ENCODE data around the gene KIF26B. TPM values are rescaled to one million over a fixed set of nuclear protein-coding genes. Genes with fewer than 3 reads are reported as not detected.

The KIF26B gene
- total RNA-seq, 4 donors from 2014 or later: 0.20 to 0.79 (median 0.41) TPM; not detected in 1

GRCh38 chr1:245264226-245264625 lies 109.4 kb downstream of the KIF26B start:
- Histone ChIP-seq H3K4me3 (no peak overlapping the region), H3K36me3 (no peaks in the 10 kb centered on the region), H3K27me3 (peaks cover 62% of the 10 kb centered on the region), H3K27ac (no peak overlapping the region), H3K4me1 (no peaks in the 10 kb centered on the region), H3K9me3 (no peaks in the 10 kb centered on the region)
- TF ChIP-seq CTCF (IDR thresholded peaks at IDR 0.05): no peak
- TF ChIP-seq POLR2AphosphoS5 (IDR thresholded peaks at IDR 0.05): no peak
- TF ChIP-seq EP300 (IDR thresholded peaks at IDR 0.05; ENCODE audit: low read depth): no peak
- TF ChIP-seq POLR2A (IDR thresholded peaks at IDR 0.05): no peak
- in situ Hi-C loops (cut with MboI; ENCODE audit: low pct_ligation_motif_present in 1 of 4, low pct_unique_long_range_greater_than_20kb in 1 of 4, low sequenced_read_pairs in 3 of 4) (no loop called here), intact Hi-C loops (cut with DNase I; ENCODE audit: low total_unique reads) (no loop called here)
- no peak for DNase-seq
- 69 to 78% methylated on average over 4 of the region's 4 CpGs for WGBS, 2 donors (ENCODE audit: low coverage in 1 of 2)

- DNase-seq: no peak
- no peaks in the 10 kb centered on the region for H3K4me1 ChIP-seq
- H3K27ac ChIP-seq: no peak overlapping the region
- H3K27me3 ChIP-seq: peaks cover 56% of the 10 kb centered on the region
- no peaks in the 10 kb centered on the region for H3K36me3 ChIP-seq
- in situ Hi-C loops (cut with MboI; ENCODE audit: low pct_ligation_motif_present in 1 of 4, low pct_unique_long_range_greater_than_20kb in 1 of 4, low sequenced_read_pairs in 3 of 4) (no loop called here), intact Hi-C loops (cut with DNase I; ENCODE audit: low total_unique reads) (no loop called here)
- no peak overlapping the region for H3K4me3 ChIP-seq
- H3K9me3 ChIP-seq: peaks cover 4 to 7% of the 10 kb centered on the region in 2 donors
- no peak for TF ChIP-seq EP300 (IDR thresholded peaks at IDR 0.05; ENCODE audit: low read depth)
- no peak for TF ChIP-seq CTCF (IDR thresholded peaks at IDR 0.05)
- no peak for TF ChIP-seq POLR2AphosphoS5 (IDR thresholded peaks at IDR 0.05)
- TF ChIP-seq POLR2A (IDR thresholded peaks at IDR 0.05): no peak
These were observed 111.3 kb downstream of the KIF26B start for GRCh38 chr1:245266105-245266504.

- Histone ChIP-seq H3K36me3 (no peaks in the 10 kb centered on the region), H3K27me3 (peaks cover 26% of the 10 kb centered on the region), H3K4me1 (no peaks in the 10 kb centered on the region), H3K4me3 (no peak overlapping the region), H3K9me3 (peaks cover 6 to 7% of the 10 kb centered on the region in 2 donors), H3K27ac (no peak overlapping the region)
- TF ChIP-seq POLR2A (IDR thresholded peaks at IDR 0.05) (no peak), EP300 (IDR thresholded peaks at IDR 0.05; ENCODE audit: low read depth) (no peak), CTCF (IDR thresholded peaks at IDR 0.05) (no peak), POLR2AphosphoS5 (IDR thresholded peaks at IDR 0.05) (no peak)
- in situ Hi-C loops (cut with MboI; ENCODE audit: low pct_ligation_motif_present in 1 of 4, low pct_unique_long_range_greater_than_20kb in 1 of 4, low sequenced_read_pairs in 3 of 4) (no loop called here), intact Hi-C loops (cut with DNase I; ENCODE audit: low total_unique reads) (no loop called here)
- no peak for DNase-seq
These were observed 115.3 kb downstream of the KIF26B start for GRCh38 chr1:245270063-245270462.

GRCh38 chr1:245270972-245271371 lies 116.2 kb downstream of the KIF26B start:
- no peak for DNase-seq
- TF ChIP-seq POLR2A (IDR thresholded peaks at IDR 0.05) (no peak), EP300 (IDR thresholded peaks at IDR 0.05; ENCODE audit: low read depth) (no peak), POLR2AphosphoS5 (IDR thresholded peaks at IDR 0.05) (no peak), CTCF (IDR thresholded peaks at IDR 0.05) (no peak)
- no peak overlapping the region for H3K27ac ChIP-seq
- intact Hi-C loops (cut with DNase I; ENCODE audit: low total_unique reads) (no loop called here), in situ Hi-C loops (cut with MboI; ENCODE audit: low pct_ligation_motif_present in 1 of 4, low pct_unique_long_range_greater_than_20kb in 1 of 4, low sequenced_read_pairs in 3 of 4) (no loop called here)
- H3K9me3 ChIP-seq: peaks cover 6 to 7% of the 10 kb centered on the region in 2 donors
- 80 to 91% methylated on average over 1 of the region's 1 CpG for WGBS, 2 donors (ENCODE audit: low coverage in 1 of 2)
- H3K27me3 ChIP-seq: peaks cover 17% of the 10 kb centered on the region
- H3K36me3 ChIP-seq: no peaks in the 10 kb centered on the region
- no peaks in the 10 kb centered on the region for H3K4me1 ChIP-seq
- H3K4me3 ChIP-seq: no peak overlapping the region

All from transverse colon (tissue), 4 donors.